CD4-positive, alpha-beta T cell (primary cell): ENCODE data around the gene ZNF738. TPM values are rescaled to one million over a fixed set of nuclear protein-coding genes. Genes with fewer than 3 reads are reported as not detected.
A peak's percentile ranks its signal among the peaks of the same experiment; 100 is the strongest.
"Not testable (repeated sequence)": the region's sequence is repeated elsewhere in the genome, so short reads cannot be mapped to it uniquely, and the experiment has no call there.

Source experiments
- ATAC-seq: fragments of 200-7000 bp; cut with Tn5 transposase; one replicate; pipeline ENCODE4 v1.10.0; 2022; ENCODE audit warnings: mild to moderate bottlenecking; ENCODE audit not compliant: poor library complexity
- CTCF ChIA-PET: fragments of 350-600 bp; sonication (Branson Sonifier 250); formaldehyde crosslinking; loops from one replicate; lab custom pipeline; 2021; ENCODE audit warnings: antibody characterized with exemption, inconsistent platforms; lab: Charles Lee
- POLR2A ChIA-PET: fragments of 350-600 bp; sonication (Branson Sonifier 250); formaldehyde crosslinking; loops from one replicate; lab custom pipeline; 2021; ENCODE audit warnings: antibody characterized with exemption, inconsistent platforms; lab: Charles Lee
- DNase-seq, 14 experiments: peaks; one replicate each; pipeline ENCODE4 v3.0.0-alpha.2; 2013 to 2020; ENCODE audit warnings: mixed read lengths in 2 of 14
- H3K27ac ChIP-seq, 2 donors: one replicate each; pipeline versions ENCODE4 v1.5.1 to v1.7.0; 2013; ENCODE audit warnings: low read length in 2 of 2, low read depth in 1 of 2, mild to moderate bottlenecking in 1 of 2
- H3K27me3 ChIP-seq, 2 experiments: 1 replicate in 1 of 2; 2 replicates in 1 of 2; pipeline versions ENCODE4 v1.6.1 to v1.7.0; 2013; ENCODE audit warnings: low read length in 2 of 2, control low read depth in 1 of 2, mild to moderate bottlenecking in 1 of 2, moderate library complexity in 1 of 2; ENCODE audit not compliant: insufficient read depth in 2 of 2, control insufficient read depth in 1 of 2
- H3K36me3 ChIP-seq: one replicate; pipeline ENCODE4 v1.6.1; 2013; ENCODE audit warnings: low read length, control low read depth; ENCODE audit not compliant: insufficient read depth
- H3K4me1 ChIP-seq: one replicate; pipeline ENCODE4 v1.6.1; 2013; ENCODE audit warnings: low read length, control low read depth; ENCODE audit not compliant: insufficient read depth
- H3K4me3 ChIP-seq: one replicate; pipeline ENCODE4 v1.5.1; 2013; ENCODE audit warnings: mild to moderate bottlenecking, low read length, moderate library complexity
- H3K9me3 ChIP-seq, 2 experiments: 1 replicate in 1 of 2; 2 replicates in 1 of 2; pipeline versions ENCODE4 v1.6.1 to v1.7.0; 2013; ENCODE audit warnings: low read length in 2 of 2, mild to moderate bottlenecking in 2 of 2, control low read depth in 1 of 2, moderate library complexity in 1 of 2; ENCODE audit not compliant: control insufficient read depth in 1 of 2, insufficient read depth in 1 of 2
- H3K27ac Mint-ChIP-seq: one replicate; pipeline ENCODE4 v1.8.0; 2020; ENCODE audit warnings: mixed read lengths
- H3K27me3 Mint-ChIP-seq: one replicate; pipeline ENCODE4 v1.8.0; 2021; ENCODE audit warnings: mixed read lengths
- H3K36me3 Mint-ChIP-seq: one replicate; pipeline ENCODE4 v1.8.0; 2021; ENCODE audit warnings: low read depth, mixed read lengths
- H3K4me1 Mint-ChIP-seq: one replicate; pipeline ENCODE4 v1.8.0; 2021; ENCODE audit warnings: low read depth, mixed read lengths
- H3K4me3 Mint-ChIP-seq: one replicate; pipeline ENCODE4 v1.8.0; 2020; ENCODE audit warnings: mild to moderate bottlenecking, mixed read lengths
- H3K9me3 Mint-ChIP-seq: one replicate; pipeline ENCODE4 v1.8.0; 2020; ENCODE audit warnings: mixed read lengths
- intact Hi-C, 2 experiments: fragments of 100-400 bp; cut with DNase I in 1 of 2; cut with micrococcal nuclease in 1 of 2; formaldehyde crosslinking; loops; one replicate each; pipeline versions ENCODE4 v1.15.1 to v1.9.0; 2023 to 2025; cut with DNase I, micrococcal nuclease
- polyA plus RNA-seq, 2 donors: library from polyadenylated mRNA; unstranded; fragments of 120-200 nt; gene quantifications; one replicate each; pipeline ENCODE4 v1.2.1, GENCODE V29; 2013
- total RNA-seq, 174 experiments: library from RNA in 2 of 174; stranded (reverse) in 2 of 174; gene quantifications; one replicate each; pipeline ENCODE4 v1.2.3 and lab custom pipeline; 2021 to 2026
- TF ChIP-seq, protein P1 (sequence below): fragments of 200-600 bp; IDR thresholded peaks from one replicate; pipeline ENCODE4 v1.8.0; 2022; ENCODE audit warnings: antibody characterized with exemption, mild to moderate bottlenecking

The ZNF738 gene
- total RNA-seq = 1 to 10 TPM; 4.7 to 5.0 TPM
- 10.4 TPM for polyA plus RNA-seq (2013, experiment 1 of 2)
- 4.2 TPM for polyA plus RNA-seq (2013, experiment 2 of 2)
- 2.0 to 19.1 (median 12.3) reads per million in 172 experiments for total RNA-seq (lab: John Stamatoyannopoulos, UW)

- peak within 1 kb of the TSS; percentile 46 to 63 for H3K27ac ChIP-seq
- ChIA-PET POLR2A (interaction anchor here (0.6 to 2.6 kb wide), 10 partner anchors 26 to 582 kb away, joined by 3 to 29 read pairs (median 6); partner anchors contain the start of genes ZNF429, ZNF431, ZNF493 and ZNF708), CTCF (no interaction called here)
- H3K4me3 ChIP-seq = peak within 1 kb of the TSS; percentile 78
- DNase-seq (peak; percentile 69 to 92 (median 74)), ATAC-seq (peak; percentile 96)
- intact Hi-C loops = loop anchor here (2.0 to 5.0 kb wide), 3 partner anchors 38 to 408 kb away; partner anchors contain the start of genes ZNF493 (in 2 of the 2) and ZNF100 (in 1 of the 2)
- Mint-ChIP-seq H3K9me3 (no peaks in the 10 kb centered on the region), H3K27ac (peak within 1 kb of the TSS; percentile 94), H3K4me1 (peaks cover 18% of the 10 kb centered on the region), H3K4me3 (peak within 1 kb of the TSS; percentile 100), H3K36me3 (peaks cover 29% of the 10 kb centered on the region), H3K27me3 (no peaks in the 10 kb centered on the region)
- peaks cover 18% of the 10 kb centered on the region for H3K36me3 ChIP-seq
- no peaks in the 10 kb centered on the region for H3K9me3 ChIP-seq
- no peaks in the 10 kb centered on the region for H3K4me1 ChIP-seq
- H3K27me3 ChIP-seq = no peaks in the 10 kb centered on the region
- TF ChIP-seq, protein P1, sequence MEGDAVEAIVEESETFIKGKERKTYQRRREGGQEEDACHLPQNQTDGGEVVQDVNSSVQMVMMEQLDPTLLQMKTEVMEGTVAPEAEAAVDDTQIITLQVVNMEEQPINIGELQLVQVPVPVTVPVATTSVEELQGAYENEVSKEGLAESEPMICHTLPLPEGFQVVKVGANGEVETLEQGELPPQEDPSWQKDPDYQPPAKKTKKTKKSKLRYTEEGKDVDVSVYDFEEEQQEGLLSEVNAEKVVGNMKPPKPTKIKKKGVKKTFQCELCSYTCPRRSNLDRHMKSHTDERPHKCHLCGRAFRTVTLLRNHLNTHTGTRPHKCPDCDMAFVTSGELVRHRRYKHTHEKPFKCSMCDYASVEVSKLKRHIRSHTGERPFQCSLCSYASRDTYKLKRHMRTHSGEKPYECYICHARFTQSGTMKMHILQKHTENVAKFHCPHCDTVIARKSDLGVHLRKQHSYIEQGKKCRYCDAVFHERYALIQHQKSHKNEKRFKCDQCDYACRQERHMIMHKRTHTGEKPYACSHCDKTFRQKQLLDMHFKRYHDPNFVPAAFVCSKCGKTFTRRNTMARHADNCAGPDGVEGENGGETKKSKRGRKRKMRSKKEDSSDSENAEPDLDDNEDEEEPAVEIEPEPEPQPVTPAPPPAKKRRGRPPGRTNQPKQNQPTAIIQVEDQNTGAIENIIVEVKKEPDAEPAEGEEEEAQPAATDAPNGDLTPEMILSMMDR = no peak
Observed at GRCh38 chr19:21358768-21359451, at the start of gene ZNF738. ZNF738 (plus strand) TSS chr19:21359000; CDS start chr19:21359141, 141 bp downstream.

DNA sequence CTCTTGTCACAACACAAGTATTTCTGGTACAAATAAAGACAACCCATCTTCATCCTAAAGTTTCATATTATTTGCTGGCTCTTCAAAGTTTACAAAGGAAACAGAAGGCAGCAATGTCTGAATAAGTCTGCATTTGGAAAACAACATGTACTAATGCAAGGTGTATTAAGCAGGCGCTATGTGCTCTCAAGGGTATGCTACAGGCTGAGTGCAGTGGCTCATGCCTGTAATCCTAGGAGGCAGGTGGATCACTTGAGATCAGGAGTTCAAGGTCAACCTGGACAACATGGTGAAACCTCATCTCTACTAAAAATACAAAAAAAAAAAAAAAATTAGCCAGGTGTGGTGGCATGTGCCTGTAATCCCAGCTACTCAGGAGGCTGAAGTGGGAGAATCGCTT is 46.0 kb upstream of the ZNF738 start:
- H3K9me3 Mint-ChIP-seq, ATAC-seq, H3K27me3 Mint-ChIP-seq, H3K4me3 ChIP-seq, H3K4me1 ChIP-seq, H3K27me3 ChIP-seq, CTCF ChIA-PET, H3K4me3 Mint-ChIP-seq, POLR2A ChIA-PET, DNase-seq: not testable (repeated sequence)
- H3K9me3 ChIP-seq = peaks cover 0 to 14% of the 10 kb centered on the region in 2 experiments
- H3K27ac Mint-ChIP-seq = peak overlapping the region; percentile 47
- H3K36me3 Mint-ChIP-seq = peaks cover 74% of the 10 kb centered on the region
- intact Hi-C loops = loop anchor here in 1 of 2 experiments (10.0 kb wide), 1 partner anchor 52 kb away; no protein-coding TSS in a partner anchor
- peak overlapping the region in 1 of 2 donors; percentile 7 for H3K27ac ChIP-seq
- peaks cover 39% of the 10 kb centered on the region for H3K36me3 ChIP-seq
- H3K4me1 Mint-ChIP-seq = peaks cover 54% of the 10 kb centered on the region

- peaks cover 32% of the 10 kb centered on the region for H3K36me3 ChIP-seq
- H3K27ac Mint-ChIP-seq = peak overlapping the region; percentile 46
- H3K4me1 Mint-ChIP-seq = peaks cover 58% of the 10 kb centered on the region
- H3K4me1 ChIP-seq = no peaks in the 10 kb centered on the region
- H3K4me3 ChIP-seq = no peak overlapping the region
- DNase-seq (peak in 1 of 14 experiments; percentile 34), ATAC-seq (no peak)
- TF ChIP-seq, protein P1 = no peak
- no peaks in the 10 kb centered on the region for H3K27me3 Mint-ChIP-seq
- H3K27me3 ChIP-seq = no peaks in the 10 kb centered on the region
- intact Hi-C loops = loop anchor here in 1 of 2 experiments (10.0 kb wide), 1 partner anchor 50 kb away; no protein-coding TSS in a partner anchor
- no peaks in the 10 kb centered on the region for H3K9me3 Mint-ChIP-seq
- peaks cover 0 to 12% of the 10 kb centered on the region in 2 experiments for H3K9me3 ChIP-seq
- ChIA-PET CTCF (no interaction called here), POLR2A (interaction anchor here (1.3 kb wide), 1 partner anchor 14 kb away, joined by 5 read pairs; no protein-coding TSS in a partner anchor)
- peaks cover 70% of the 10 kb centered on the region for H3K36me3 Mint-ChIP-seq
- no peak overlapping the region for H3K4me3 Mint-ChIP-seq
- H3K27ac ChIP-seq = no peak overlapping the region
Observed at GRCh38 chr19:21314676-21315075, 44.1 kb upstream of the ZNF738 start.
